Activated CD8-positive, alpha-beta memory T cell treated with anti-CD3 and anti-CD28 coated beads for 48 hours (primary cell): Measurements from ENCODE around the gene PA2G4.

Experiments used
- DNase-seq, 3 experiments: peaks; one replicate each; pipeline ENCODE4 v3.0.0-alpha.2; 2020; ENCODE audit warnings: low read depth in 2 of 3, low spot score in 2 of 3

PA2G4 gene

GRCh38 chr12:56124133-56124532, 19.8 kb downstream of the PA2G4 start:
- DNase-seq, result no peak

GRCh38 chr12:56126732-56127239, 22.4 kb downstream of the PA2G4 start:
- no peak for DNase-seq

- no peak for DNase-seq
Observed at GRCh38 chr12:56127485-56127887, 23.1 kb downstream of the PA2G4 start.

GRCh38 chr12:56127888-56128669, 23.7 kb downstream of the PA2G4 start, which contains the start of gene ESYT1:
Gene ESYT1 (plus strand): TSS chr12:56128267. CDS start chr12:56128320, 53 bp downstream.
- peak; percentile 77 to 93 (median 87) for DNase-seq

- DNase-seq, result peak in 1 of 3 experiments; percentile 24
Observed at GRCh38 chr12:56128670-56129205, 24.4 kb downstream of the PA2G4 start.

GRCh38 chr12:56129206-56129941, 25.0 kb downstream of the PA2G4 start:
- peak; percentile 53 to 76 (median 54) for DNase-seq

- DNase-seq, result no peak
Observed at GRCh38 chr12:56129942-56130495, 25.7 kb downstream of the PA2G4 start.

GRCh38 chr12:56130876-56131275, 26.5 kb downstream of the PA2G4 start:
- no peak for DNase-seq

GRCh38 chr12:56134897-56135296, 30.5 kb downstream of the PA2G4 start:
- no peak for DNase-seq

GRCh38 chr12:56137853-56138571, 33.7 kb downstream of the PA2G4 start:
- DNase-seq, result no peak

- DNase-seq, result no peak
Observed at GRCh38 chr12:56141946-56142784, 37.8 kb downstream of the PA2G4 start.

GRCh38 chr12:56143217-56143616, 38.9 kb downstream of the PA2G4 start:
- DNase-seq, result no peak

- no peak for DNase-seq
Observed at GRCh38 chr12:56143870-56144269, 39.5 kb downstream of the PA2G4 start.

GRCh38 chr12:56145217-56145616, 40.9 kb downstream of the PA2G4 start:
- no peak for DNase-seq

- no peak for DNase-seq
Observed at GRCh38 chr12:56146492-56147460, 42.4 kb downstream of the PA2G4 start.

- no peak for DNase-seq
Observed at GRCh38 chr12:56150563-56150962, 46.2 kb downstream of the PA2G4 start.

GRCh38 chr12:56151672-56152131, 47.3 kb downstream of the PA2G4 start:
- DNase-seq, result peak; percentile 36 to 48 (median 40)

- DNase-seq, result peak; percentile 79 to 89 (median 80)
Observed at GRCh38 chr12:56152132-56152755, 47.9 kb downstream of the PA2G4 start, which contains the start of gene MYL6B. Gene MYL6B (plus strand): TSS chr12:56152587. CDS start chr12:56153919, 1,332 bp downstream.
